ENCODE data around the gene CENPM. TPM values are rescaled to one million over a fixed set of nuclear protein-coding genes. Genes with fewer than 3 reads are reported as not detected.
A peak's percentile ranks its signal among the peaks of the same experiment; 100 is the strongest.

CENPM gene
- total RNA-seq, 1 donor from 2014 or later = not detected

DNA sequence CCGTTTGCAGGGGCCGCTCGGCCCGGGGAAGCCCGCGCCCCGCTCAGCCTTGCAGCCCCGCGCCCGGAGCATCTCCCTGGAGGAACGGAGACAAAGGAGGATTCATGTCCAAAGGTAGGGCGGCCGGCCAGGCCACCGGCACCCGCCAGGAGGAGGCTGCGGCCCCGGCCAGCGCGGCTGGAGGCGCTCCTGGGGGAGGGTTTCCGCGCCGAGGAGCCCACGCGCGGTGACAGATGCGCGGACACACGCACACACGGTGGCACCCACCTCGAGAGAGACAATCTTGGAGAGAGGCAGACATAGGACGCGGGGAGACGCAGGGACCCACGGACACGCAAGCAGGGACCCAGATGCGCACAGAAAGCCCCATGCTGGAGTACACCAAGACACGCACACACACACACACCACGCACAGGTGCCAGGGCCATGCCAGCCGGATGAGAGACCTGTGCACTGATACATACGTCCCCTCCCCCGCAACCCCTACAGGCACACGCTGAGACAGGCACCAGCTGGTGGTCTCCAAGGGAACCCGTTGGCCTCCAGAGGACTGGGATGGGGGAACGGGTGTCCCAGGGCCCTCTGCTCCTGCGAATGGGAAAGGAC is 30.1 kb upstream of the CENPM start:
- Histone ChIP-seq H3K36me3 (no peaks in the 10 kb centered on the region), H3K4me1 (peaks cover 0 to 5% of the 10 kb centered on the region in 2 donors), H3K4me3 (peak overlapping the region; percentile 51 to 64), H3K27ac (no peak overlapping the region), H3K9me3 (no peaks in the 10 kb centered on the region), H3K27me3 (peaks cover 6% of the 10 kb centered on the region)
- TF ChIP-seq, protein P1, sequence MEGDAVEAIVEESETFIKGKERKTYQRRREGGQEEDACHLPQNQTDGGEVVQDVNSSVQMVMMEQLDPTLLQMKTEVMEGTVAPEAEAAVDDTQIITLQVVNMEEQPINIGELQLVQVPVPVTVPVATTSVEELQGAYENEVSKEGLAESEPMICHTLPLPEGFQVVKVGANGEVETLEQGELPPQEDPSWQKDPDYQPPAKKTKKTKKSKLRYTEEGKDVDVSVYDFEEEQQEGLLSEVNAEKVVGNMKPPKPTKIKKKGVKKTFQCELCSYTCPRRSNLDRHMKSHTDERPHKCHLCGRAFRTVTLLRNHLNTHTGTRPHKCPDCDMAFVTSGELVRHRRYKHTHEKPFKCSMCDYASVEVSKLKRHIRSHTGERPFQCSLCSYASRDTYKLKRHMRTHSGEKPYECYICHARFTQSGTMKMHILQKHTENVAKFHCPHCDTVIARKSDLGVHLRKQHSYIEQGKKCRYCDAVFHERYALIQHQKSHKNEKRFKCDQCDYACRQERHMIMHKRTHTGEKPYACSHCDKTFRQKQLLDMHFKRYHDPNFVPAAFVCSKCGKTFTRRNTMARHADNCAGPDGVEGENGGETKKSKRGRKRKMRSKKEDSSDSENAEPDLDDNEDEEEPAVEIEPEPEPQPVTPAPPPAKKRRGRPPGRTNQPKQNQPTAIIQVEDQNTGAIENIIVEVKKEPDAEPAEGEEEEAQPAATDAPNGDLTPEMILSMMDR (IDR thresholded peaks at IDR 0.05) = no peak
- no peak for DNase-seq (ENCODE audit: low spot score in 2 of 2)
- intact Hi-C loops (cut with DNase I) = no loop called here

DNA sequence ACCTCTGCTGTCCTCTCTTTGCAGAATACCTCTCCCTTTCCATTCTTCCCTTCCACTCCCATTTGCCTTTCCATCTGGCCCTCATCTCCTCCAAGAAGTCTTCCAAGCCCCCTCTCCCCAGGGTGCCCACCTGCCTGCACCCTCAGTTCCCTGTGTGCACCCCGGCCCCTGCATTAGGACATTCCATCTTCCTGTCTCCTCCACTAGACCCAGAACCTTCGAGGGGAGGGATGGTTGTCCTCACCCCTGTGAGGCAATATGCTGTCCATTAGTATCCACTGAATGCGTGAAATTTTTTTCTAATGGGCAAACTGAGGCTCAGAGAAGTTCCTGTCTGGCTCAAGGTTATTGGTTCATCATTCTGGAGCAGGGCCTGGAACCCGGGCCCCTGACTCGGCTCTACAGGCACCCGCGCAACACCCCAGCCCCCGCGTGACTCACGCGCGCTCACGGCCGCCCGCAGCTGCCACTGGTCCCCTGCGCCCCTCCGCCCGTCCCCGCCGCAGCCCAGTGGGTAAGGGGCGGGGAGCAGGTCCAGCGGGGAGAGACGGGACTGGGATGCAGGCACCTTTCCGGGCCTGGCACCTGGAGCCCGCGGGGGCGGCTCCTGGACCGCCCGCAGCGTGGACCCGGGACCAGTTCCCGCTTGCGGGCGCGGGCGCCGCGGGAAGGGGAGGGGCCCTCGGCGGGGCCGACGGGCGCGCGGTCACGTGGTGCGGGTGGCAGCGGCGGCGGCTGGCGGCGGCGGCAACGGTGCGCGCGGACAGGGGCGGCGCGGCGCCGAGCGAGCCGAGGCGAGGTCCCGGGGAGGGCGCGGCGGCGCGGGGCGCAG is 29.3 kb upstream of the CENPM start:
- no peak for DNase-seq (ENCODE audit: low spot score in 2 of 2)
- TF ChIP-seq, protein P1 (IDR thresholded peaks at IDR 0.05) = no peak
- intact Hi-C loops (cut with DNase I) = no loop called here
- H3K36me3 ChIP-seq = no peaks in the 10 kb centered on the region
- no peaks in the 10 kb centered on the region for H3K9me3 ChIP-seq
- H3K27me3 ChIP-seq = peaks cover 6% of the 10 kb centered on the region
- H3K4me1 ChIP-seq = peaks cover 0 to 5% of the 10 kb centered on the region in 2 donors
- no peak overlapping the region for H3K27ac ChIP-seq
- peak overlapping the region; percentile 55 to 64 for H3K4me3 ChIP-seq

DNA sequence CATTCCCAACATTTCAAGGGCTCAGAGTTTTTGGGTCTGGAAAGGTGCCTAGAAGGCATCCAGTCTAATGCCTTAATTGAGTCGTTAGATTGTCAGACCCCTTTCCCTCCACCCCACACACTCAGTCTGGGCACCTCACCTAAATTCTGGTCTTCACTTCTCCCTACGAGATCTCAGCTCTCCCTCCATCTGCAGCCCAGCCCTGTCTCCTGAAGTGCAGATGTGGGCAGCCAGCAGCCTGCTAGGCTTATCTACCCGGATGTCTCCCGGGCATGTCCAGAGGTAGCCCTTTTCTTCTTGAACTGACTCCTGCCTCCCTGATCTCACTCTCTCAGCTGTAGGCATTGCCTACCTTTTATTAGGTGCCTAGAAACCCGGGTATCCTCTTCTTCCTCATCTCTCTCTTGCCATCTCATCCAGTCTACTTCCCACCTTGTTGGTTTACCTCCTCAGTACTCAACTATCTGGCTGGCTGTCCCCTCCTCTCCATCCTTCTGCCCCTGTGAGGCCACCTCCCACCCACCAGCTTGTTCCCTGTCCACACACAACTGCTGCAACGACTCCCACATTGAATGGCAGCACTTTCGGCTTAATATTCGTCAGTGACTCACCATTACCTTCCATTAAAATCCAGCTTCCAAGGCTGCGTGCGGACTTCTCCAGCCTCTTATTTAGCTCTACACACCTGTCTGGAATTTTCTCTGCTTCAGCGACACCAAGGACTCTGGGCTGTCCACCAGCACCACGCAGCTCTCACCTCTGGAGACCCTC is 28.5 kb upstream of the CENPM start:
- Histone ChIP-seq H3K36me3 (no peaks in the 10 kb centered on the region), H3K9me3 (no peaks in the 10 kb centered on the region), H3K4me3 (no peak overlapping the region), H3K27me3 (peaks cover 6% of the 10 kb centered on the region), H3K27ac (no peak overlapping the region), H3K4me1 (peaks cover 0 to 5% of the 10 kb centered on the region in 2 donors)
- TF ChIP-seq, protein P1 (IDR thresholded peaks at IDR 0.05) = no peak
- intact Hi-C loops (cut with DNase I) = no loop called here
- DNase-seq (ENCODE audit: low spot score in 2 of 2) = no peak

DNA sequence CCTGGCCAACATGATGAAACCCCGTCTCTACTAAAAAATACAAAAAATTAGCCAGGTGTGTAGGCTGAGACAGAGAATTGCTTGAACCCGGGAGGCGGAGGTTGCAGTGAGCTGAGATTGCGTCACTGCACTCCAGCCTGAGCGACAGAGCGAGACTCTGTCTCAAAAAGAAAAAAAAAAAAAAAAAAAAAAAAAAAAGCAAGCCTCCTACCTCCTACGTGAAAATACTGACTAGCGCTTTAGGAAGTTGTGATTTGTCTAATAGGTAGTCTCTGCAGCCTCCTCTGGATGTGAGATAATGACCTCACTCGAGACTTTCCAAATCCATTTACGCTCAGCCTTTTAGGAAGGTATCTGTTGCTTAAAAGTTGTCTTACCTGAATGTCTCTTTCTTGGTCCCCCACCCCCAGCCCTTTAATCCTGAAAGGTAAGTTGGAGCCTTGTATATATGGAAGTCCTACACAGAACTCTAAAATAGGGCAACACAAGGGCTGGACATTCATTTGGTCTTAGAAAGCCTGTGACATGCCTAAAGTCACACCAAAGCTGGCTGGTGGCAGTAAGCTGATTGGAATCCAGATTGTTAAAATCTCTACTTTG is 27.8 kb upstream of the CENPM start:
- TF ChIP-seq, protein P1 (IDR thresholded peaks at IDR 0.05) = no peak
- Histone ChIP-seq H3K4me1 (peaks cover 0 to 5% of the 10 kb centered on the region in 2 donors), H3K36me3 (no peaks in the 10 kb centered on the region), H3K9me3 (no peaks in the 10 kb centered on the region), H3K4me3 (no peak overlapping the region), H3K27me3 (peaks cover 6% of the 10 kb centered on the region), H3K27ac (no peak overlapping the region)
- DNase-seq (ENCODE audit: low spot score in 2 of 2) = no peak
- intact Hi-C loops (cut with DNase I) = no loop called here

DNA sequence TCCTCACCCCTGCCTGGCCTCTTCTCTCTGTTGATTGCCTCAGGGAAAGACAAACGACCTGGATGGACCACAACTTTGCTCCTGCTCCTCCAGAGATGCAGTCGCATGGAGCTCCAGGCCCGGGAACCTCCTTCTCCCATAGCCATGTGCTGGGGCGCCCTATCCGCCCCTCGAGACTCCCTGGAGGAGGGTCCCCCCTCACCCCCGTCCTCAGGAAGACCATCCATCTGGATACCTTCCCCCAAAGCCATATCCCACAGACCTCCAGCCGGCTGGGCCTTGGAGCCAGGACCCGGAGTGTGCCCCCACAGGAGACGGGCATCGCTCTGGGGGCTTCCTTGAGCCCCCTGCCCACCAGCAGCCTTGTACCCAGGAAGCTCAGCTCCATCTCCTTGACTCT is 24.5 kb upstream of the CENPM start:
- intact Hi-C loops (cut with DNase I) = no loop called here
- H3K27me3 ChIP-seq = peaks cover 5% of the 10 kb centered on the region
- no peaks in the 10 kb centered on the region for H3K4me1 ChIP-seq
- no peaks in the 10 kb centered on the region for H3K9me3 ChIP-seq
- H3K27ac ChIP-seq = no peak overlapping the region
- no peak for DNase-seq (ENCODE audit: low spot score in 2 of 2)
- no peaks in the 10 kb centered on the region for H3K36me3 ChIP-seq
- TF ChIP-seq, protein P1 (IDR thresholded peaks at IDR 0.05) = no peak
- H3K4me3 ChIP-seq = no peak overlapping the region

All from ascending aorta (tissue), 2 donors.